Central memory CD4-positive, alpha-beta T cell (primary cell): ENCODE measurements around the gene PKD2.

Source experiments
- DNase-seq: peaks from one replicate; pipeline ENCODE4 v3.0.0; 2022
- total RNA-seq, 3 experiments: gene quantifications; one replicate each; lab custom pipeline; 2026; lab: John Stamatoyannopoulos, UW

Gene PKD2
- total RNA-seq = 8.2 to 42.1 (median 17.8) reads per million in 3 experiments

DNA sequence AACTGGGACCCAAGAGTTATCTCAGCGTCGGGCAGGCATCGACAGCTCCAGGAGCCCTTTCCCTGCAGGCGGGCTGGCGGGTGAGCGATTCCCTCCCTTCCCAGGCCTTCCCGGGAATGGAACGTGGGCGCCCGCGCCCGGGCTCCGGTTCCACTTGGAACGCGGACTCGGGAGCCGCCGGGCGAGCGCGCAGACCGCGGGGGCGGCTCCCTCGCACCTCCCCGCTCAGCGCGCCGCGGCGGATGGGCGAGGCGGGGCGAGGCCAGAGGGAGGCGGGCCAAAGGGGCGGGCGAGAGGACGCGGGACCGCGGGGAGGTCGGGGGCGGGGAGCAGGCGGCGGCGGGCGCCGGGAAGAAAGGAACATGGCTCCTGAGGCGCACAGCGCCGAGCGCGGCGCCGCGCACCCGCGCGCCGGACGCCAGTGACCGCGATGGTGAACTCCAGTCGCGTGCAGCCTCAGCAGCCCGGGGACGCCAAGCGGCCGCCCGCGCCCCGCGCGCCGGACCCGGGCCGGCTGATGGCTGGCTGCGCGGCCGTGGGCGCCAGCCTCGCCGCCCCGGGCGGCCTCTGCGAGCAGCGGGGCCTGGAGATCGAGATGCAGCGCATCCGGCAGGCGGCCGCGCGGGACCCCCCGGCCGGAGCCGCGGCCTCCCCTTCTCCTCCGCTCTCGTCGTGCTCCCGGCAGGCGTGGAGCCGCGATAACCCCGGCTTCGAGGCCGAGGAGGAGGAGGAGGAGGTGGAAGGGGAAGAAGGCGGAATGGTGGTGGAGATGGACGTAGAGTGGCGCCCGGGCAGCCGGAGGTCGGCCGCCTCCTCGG lies at the start of gene PKD2:
PKD2 (plus strand) TSS at position 332 of the 818 bp plus-strand sequence; CDS start at position 431, 99 bp downstream.
- DNase-seq = peak; percentile 56

DNA sequence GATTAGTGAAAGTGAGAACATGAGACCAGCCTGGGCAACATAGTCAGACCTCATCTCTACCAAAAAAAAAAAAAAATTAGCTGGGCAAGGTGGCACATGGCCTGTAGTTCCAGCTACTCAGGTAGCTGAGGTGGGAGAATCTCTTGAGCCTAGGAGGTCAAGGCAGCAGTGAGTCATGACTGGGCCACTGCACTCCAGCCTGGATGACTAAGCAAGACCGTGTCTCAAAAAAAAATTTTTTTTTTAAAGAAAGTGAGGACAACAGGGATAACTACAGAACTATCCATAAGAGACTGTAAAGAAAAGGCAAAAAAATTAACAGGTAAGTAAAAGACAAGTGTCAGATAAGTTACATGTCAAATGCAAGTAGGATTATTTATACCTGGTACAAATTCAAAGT lies 45.4 kb upstream of the PKD2 start:
- no peak for DNase-seq

DNA sequence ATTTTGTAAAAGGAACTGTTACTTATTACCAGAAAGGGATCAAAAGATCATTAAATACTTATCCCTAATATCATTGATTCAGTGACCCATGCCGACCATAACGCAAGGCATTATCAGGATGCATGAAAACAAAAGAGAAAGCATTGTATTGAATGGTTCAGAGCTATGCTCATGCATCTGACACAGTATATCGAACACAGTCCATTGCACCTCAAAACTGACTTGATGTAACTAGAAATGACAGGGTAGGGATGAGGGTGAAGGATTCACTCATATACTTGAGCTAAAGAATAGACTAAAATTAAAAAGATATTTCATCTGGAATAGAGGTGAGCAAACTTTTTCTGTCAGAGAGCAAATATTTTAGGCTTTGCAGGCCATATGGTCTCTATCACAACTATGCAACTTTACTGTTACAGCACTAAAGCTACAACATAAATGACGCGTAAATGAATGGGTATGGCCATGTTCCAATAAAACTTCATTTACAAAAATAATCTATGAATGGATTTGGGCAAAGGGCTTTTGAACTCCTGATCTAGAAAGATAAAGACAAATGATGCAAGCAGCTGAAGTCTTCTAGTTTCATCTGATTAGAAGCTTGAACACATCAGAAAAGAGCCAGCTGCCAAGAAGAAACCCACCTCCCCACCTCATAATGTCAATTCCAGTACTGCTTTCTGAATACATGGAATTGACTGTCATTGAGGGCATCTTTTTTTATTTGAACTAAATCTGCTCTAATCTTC lies 44.9 kb upstream of the PKD2 start:
- DNase-seq = no peak

DNA sequence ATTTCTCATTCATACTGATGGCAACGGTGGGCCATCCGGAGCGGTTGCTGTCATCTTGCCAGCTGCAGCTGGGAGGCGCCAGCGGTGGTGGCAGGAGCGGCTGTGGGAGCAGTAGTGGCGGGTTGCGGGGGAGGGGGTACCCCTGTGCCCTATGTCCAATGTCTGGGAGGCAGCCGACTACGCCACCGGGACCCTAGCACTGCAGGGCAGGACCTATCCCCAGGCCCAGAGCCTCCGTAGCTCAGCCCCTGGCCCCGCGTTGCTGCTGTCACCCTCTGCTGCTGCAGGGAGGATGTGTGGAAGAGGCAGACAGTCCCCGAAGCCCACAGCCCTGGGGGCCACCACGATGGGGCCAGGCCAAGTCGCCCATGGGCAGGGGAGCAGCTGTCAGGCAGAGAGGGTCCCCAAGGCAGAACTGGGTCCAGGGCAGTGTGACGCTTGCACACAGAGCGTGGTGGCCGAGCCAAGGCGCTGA lies 41.9 kb upstream of the PKD2 start:
- DNase-seq = no peak

DNA sequence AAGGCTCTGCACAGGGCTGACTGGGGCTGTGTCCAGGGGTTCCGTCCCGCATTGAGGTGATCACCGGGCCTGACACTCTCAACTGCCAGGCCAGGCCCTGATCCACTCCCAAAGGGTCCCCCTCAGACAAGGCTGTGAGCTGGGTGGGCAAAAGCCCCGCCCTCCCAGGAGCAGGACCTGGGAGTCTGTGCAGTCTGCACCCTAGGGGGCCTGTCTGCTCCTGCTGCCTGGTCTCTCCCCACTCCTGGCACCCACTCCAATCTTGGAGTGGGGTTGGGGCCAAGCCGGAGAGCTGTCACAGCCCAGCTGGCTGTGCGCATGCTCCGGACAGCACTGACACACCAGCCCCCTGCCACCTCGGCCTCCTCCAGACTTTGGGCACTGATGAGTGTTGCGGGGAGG lies 41.3 kb upstream of the PKD2 start:
- no peak for DNase-seq

DNA sequence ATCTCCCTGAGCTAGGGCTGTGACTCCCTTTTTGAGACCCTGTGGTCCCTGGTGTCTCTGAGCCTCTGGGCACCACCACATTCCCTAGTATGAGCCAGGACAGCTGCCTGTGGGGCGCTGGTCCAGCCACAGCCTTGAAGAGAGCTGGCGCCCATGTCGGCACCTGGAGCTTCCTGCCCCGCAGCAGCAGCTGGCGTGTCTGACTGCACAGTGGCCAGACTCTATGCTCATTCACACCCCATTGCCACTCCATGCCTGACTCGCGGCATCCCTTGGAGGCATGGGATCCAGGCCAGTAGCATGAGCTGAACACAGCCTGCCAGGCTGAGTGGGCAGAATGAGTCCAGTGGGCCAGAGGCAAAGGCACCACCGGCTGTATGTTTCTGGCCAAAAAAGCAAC lies 40.2 kb upstream of the PKD2 start:
- DNase-seq = no peak

DNA sequence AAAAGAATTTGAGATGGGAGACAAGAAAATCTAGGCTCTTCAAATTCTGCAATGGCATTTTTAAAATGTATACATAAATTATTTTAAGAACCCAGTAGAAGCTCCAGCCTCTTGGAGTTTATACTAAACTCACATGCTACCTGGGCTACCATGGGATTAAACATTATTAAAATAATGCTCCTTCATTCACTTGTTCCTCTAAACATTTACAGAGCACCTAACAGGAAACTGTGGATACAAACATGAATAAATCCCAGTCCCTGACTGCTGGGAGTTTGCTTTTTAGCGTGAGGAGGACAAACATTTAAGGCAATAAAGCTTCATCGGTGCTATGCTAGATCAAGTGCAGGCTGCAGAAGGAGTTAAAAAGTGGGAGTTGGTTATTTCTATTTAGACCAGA lies 37.3 kb upstream of the PKD2 start:
- no peak for DNase-seq

DNA sequence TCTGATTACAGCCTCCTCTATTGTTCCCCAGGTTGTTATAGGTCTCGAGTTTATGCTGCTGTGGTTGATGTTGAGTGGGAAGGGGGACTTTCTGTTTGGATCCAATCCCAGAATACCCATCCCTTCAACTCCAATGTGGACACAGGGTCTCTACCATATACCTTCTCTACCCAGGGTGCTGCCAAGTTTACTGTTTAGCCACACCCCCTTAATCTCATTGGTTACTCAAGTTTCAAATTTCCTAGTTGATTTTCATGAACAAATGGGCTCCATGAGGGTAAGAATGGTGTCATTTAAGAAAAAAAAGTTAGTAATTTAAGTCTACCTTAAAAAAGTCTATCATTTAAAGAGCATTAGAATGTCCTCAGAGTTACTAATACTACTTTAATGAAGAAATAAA lies 35.6 kb upstream of the PKD2 start:
- DNase-seq = no peak

DNA sequence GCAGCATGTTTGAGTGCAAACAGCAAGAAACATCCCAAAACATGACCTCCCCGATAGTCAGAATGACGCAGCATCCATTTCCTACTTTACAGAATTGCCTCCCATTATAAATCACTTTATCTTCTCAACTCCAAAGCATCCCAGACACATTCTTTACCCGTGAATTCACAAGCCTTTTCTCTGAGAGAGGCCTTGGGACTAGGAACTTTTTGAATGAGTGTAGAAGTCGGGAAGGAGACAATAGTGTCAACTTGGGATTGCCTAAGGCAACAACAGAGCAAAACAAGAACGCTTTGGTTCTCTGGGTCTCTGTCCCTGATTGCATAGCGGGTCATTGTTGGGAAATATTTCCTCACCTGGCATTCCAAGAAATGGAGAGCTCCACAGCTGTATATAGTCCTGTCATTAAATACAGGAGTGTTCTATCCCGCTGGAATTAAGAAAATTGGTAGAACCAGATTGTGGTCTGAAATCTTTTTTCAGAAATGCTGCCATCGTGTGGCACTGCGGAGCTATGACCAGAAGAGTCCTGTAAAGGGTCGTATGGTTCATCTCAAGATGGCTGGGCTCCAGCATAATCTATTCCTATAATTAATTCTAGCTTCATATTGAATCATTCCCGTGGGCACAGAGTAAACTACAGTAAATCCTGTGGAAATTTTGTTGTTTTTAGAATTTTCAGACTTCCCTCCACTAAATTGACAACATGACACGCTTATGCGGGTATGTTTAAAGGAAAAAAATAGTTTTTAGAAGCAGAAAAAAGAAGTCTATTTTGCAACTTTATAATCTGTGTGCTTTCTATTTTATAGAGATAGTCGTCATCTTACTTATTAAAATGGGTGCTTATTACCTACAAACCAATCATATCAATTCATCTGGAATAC lies 33.9 kb upstream of the PKD2 start:
- peak; percentile 4 for DNase-seq

DNA sequence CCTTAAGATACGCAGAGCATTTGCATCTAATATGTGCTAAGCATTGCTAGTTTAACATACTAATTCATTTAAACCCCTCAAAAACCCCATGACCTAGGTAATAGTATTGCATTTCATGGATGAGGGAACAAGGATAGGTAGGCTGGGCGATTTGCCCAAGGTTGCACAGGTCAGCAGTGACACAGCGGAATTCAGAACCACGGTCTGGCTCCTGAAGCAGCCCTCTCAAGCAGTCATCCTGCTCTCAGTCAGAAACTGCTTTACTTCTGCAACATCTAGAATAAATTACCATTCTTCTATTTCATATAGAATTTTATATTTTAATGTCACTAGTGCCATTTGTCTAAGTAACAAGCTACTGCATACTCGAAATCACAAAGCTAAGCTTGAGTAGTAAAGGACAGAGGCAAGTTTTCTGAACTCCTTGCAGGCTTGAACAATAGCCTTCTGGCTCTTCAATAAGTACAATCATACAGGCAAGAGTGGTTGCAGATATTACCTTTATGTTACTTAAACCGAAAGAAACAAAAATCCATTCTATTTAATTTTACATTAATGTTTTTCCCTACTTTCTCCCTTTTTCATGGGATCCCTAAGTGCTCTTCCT lies 32.5 kb upstream of the PKD2 start:
- DNase-seq = no peak

DNA sequence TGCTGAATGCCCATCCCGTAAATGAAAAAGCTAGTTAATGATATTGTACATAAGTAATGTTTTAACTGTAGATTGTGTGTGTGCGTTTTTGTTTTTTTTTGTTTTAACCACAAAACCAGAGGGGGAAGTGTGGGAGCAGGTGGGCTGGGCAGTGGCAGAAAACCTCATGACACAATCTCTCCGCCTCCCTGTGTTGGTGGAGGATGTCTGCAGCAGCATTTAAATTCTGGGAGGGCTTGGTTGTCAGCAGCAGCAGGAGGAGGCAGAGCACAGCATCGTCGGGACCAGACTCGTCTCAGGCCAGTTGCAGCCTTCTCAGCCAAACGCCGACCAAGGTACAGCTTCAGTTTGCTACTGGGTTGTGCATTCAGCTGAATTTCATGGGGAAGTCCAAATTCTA lies 32.0 kb upstream of the PKD2 start, which contains the start of gene SPP1:
SPP1 (plus strand) TSS at position 249 of the 400 bp plus-strand sequence. CDS start 1,182 bp downstream, outside the sequence.
- peak; percentile 2 for DNase-seq

DNA sequence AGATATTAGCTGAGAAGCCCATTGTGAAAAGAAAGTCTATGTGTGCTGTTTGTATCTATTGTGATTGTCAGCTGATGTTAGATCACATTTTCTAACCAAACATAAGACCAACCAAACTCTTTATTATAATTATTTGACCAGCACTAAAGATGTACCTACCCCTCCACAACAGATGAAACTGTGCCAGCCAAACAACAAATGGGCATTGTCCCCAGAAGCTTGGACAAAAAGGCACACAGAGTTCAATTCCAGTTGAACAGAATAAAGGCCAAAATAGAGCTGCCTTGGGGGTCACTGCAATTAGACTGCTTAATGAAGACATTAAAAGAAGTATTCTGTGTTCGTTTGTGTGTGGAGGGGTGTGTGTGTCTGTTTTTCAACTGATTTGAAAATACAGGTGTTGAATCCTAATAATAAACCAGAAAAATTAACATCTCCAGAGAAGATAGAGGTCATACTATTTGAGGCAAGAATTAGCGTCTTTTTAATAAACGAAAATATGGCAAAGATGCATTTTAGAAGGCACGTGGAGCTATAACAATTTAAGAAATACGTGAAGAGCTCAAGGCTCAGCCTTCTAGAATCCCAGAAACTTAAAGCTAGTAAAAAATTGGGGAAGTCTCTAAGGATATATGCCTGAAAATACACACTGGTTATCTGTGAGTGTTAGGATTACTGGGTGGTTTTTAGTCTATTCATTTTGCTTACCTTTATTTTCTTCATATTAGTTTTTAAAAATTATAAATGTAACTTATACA lies 29.7 kb upstream of the PKD2 start:
- no peak for DNase-seq

DNA sequence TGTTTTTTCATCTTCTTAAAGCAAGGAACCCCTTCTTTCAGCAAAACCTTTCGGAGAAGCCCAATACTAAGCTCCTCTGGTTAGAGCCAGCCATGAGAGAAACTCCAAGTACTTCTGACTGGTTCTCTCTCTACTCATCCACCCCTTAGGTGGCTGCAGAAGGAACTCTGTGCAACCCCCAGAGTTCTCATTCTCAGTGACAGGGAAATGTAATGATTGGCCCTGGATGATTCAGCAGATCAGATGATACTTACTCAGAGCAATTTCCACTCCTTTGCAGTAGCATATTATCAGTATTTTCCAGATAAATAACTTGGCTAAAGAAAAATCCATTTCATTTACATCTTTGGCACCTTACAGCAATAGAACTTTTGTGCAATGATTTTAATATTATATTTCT lies 28.8 kb upstream of the PKD2 start:
- DNase-seq = no peak

DNA sequence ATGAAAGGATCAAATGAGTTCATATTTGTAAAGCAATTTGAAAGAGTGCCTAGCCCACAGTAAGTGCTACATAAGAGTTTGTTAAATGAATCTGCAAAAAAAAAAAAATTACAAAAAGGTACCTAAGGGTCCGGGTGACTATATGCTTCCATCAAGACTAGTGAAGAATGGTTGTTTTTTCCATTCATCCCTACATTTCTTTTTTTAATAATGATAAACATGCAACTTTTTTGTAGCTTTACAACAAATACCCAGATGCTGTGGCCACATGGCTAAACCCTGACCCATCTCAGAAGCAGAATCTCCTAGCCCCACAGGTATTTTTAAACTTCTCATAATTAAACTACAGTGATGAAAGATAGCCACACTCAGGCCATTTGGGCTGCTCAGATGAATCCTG lies 27.6 kb upstream of the PKD2 start:
- DNase-seq = no peak

DNA sequence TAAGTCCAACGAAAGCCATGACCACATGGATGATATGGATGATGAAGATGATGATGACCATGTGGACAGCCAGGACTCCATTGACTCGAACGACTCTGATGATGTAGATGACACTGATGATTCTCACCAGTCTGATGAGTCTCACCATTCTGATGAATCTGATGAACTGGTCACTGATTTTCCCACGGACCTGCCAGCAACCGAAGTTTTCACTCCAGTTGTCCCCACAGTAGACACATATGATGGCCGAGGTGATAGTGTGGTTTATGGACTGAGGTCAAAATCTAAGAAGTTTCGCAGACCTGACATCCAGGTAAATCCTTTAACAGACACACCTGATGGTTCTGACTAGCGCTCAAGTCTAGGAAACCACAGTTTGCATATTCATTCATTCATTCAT lies 25.9 kb upstream of the PKD2 start:
- no peak for DNase-seq

DNA sequence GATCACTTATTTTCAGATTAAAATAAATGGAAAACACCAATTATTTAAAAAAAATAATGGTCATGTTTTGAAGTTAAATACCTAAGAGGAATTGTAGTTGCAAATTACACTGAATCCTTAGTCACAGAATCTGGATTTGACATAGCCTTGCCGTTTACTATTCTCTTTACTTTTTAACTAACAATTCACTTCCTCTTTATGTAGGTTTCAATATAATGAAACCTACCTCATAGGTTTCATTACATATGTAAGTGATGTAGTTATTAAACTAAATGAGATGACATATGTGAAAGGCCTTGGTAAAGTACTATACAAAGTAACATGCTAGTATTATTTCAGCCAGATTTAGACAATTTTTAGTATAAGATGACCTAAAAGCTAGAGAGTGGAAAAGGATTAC lies 25.4 kb upstream of the PKD2 start:
- DNase-seq = no peak

DNA sequence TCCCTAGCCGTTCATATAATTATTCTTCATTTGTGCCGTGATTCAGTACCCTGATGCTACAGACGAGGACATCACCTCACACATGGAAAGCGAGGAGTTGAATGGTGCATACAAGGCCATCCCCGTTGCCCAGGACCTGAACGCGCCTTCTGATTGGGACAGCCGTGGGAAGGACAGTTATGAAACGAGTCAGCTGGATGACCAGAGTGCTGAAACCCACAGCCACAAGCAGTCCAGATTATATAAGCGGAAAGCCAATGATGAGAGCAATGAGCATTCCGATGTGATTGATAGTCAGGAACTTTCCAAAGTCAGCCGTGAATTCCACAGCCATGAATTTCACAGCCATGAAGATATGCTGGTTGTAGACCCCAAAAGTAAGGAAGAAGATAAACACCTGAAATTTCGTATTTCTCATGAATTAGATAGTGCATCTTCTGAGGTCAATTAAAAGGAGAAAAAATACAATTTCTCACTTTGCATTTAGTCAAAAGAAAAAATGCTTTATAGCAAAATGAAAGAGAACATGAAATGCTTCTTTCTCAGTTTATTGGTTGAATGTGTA lies 24.9 kb upstream of the PKD2 start:
- no peak for DNase-seq

DNA sequence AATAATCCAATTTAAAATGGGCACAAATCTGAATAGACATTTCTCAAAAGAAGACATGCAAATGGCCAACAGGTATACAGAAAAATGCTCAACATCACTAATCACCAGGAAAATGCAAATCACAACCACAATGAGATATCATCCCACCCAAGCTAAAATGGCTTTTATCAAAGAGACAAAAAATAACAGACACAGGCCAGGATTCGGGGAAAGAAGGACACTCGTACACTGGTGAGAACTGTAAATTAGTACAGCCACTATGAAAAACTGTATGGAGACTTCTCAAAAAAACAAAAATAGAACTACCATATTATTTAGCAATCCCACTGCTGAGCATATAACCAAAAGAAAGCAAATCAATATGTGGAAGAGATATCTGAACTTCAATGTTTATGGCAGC lies 23.4 kb upstream of the PKD2 start:
- DNase-seq = no peak

DNA sequence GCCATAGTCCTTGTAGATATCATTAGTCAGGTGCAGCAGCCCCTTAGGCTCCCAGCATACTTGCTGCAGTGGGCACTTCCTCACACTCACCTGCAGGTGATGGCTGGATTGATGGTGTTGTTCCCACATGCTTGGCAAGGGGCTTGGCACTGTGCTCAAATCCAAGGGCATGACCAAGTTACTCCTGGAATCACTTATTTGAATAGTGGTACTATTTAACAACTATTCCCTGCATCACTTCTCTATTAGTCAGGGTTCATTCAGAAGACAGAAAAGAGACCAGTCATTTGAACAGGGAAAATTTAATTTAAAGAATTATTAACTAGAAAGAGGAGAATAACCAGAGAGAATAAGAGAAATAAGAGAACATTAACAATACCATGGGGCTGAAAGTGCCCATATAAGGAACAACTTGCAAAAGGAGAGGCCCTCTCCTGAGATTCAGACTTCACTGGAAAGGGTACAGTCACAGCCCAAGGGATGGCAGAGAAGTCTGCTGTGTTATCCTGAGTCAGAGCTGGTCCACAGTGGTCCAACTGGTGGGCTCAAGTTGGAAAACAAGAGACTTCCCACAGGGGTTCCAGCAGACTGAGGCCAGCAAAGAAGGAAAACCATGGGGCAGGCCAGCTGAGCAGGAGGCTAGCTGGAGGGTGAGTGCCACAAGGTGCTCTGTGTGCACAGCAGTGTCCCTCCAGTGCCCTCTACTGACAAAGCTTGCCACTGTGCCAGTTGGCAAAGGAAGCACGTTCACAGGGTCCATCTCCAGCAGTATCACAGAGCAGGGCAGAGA lies 22.1 kb upstream of the PKD2 start:
- peak; percentile 6 for DNase-seq

DNA sequence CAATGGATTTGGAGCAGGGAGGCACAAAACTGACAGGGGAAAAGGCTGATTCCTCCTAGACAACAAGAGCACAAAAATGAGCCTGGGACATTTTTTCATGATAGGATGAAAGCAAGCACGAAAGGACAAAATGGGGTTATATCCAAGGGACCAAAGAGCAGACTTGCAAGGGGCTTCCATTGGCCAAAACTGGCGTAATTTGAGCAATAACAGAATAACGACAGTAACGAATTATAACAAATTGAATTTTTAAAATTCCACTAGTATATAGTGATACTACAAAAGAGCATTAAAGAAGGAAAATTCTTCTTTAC lies 21.6 kb upstream of the PKD2 start:
- DNase-seq = no peak

DNA sequence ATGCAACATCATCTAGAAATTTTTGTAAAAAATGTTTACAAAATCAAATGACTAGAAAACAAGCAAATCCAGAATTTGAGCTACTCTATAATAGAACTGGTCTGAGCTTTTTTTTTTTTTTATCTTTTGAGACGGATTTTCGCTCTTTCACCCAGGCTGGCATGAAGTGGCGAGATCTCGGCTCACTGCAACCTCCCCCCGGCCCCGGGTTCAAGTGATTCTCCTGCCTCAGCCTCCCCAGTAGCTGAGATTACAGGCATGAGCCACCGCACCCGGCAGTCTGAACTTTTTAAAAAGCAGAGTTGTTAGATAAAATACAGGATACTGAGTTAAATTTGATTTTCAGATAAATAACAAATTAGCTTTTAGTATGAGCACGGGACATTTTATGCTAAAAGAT lies 20.9 kb upstream of the PKD2 start:
- DNase-seq = no peak
